Measurements from ENCODE around the gene MIOX.
"Not testable (repeated sequence)": the region's sequence is repeated elsewhere in the genome, so short reads cannot be mapped to it uniquely, and the experiment has no call there.

The MIOX gene

GRCh38 chr22:50517495-50518260 is 31.0 kb downstream of the MIOX start:
- Histone ChIP-seq H3K27me3 (ENCODE audit: control insufficient read depth, low read length) (no peaks in the 10 kb centered on the region), H3K36me3 (ENCODE audit: control insufficient read depth, low read length) (peaks cover 74% of the 10 kb centered on the region), H3K4me3 (ENCODE audit: low read length) (no peak overlapping the region), H3K4me1 (ENCODE audit: control insufficient read depth, low read length) (no peaks in the 10 kb centered on the region), H3K4me2 (ENCODE audit: low read length) (no peak overlapping the region), H3K9me3 (ENCODE audit: control insufficient read depth, insufficient read depth, low read length) (no peaks in the 10 kb centered on the region), H3K9me2 (replicated peaks; ENCODE audit: control insufficient read depth, low read length) (no peaks in the 10 kb centered on the region), H3K27ac (ENCODE audit: low read depth, low read length) (no peak overlapping the region), H4K20me1 (ENCODE audit: control insufficient read depth, insufficient read depth, low read depth, low read length) (peaks cover 7% of the 10 kb centered on the region; the same call in 1 of the 2 replicates), H3F3A (ENCODE audit: control insufficient read depth, insufficient read depth) (no peaks in the 10 kb centered on the region), H3K79me2 (ENCODE audit: control insufficient read depth, low read length) (peaks cover 70% of the 10 kb centered on the region)
- TF ChIP-seq CTCF (IDR thresholded peaks at IDR 0.05; ENCODE audit: low read depth, low read length, poor library complexity, severe bottlenecking) (no peak), EZH2phosphoT487 (IDR thresholded peaks at IDR 0.05; ENCODE audit: borderline replicate concordance, low read length) (no peak)

DNA sequence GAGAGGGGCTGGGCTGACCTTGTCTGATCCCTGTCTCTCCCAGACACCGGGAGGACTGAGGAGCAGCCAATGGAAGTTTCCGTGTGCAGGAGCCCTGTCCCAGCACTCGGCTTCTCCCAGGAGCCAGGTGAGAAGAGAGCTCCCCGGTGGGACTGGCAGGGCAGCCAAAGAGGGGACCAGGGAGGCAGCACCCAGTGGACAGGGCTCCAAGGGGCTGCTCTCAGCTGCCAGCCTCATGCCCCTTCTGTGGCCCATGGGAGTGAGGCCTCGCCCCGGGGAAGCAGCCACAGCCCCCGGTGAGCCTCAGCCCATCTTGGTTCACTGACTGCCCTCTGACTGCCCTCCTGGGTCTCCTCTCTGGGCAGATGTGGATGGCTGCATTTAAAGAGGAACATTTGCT is 31.9 kb downstream of the MIOX start:
- Histone ChIP-seq H4K20me1 (ENCODE audit: control insufficient read depth, insufficient read depth, low read depth, low read length) (0 out of 2 replicates have a peak, but pooled peaks cover 3% of the 10 kb centered on the region), H3K27ac (ENCODE audit: low read depth, low read length) (no peak overlapping the region), H3K4me3 (ENCODE audit: low read length) (no peak overlapping the region), H3K4me2 (ENCODE audit: low read length) (no peak overlapping the region), H3K4me1 (ENCODE audit: control insufficient read depth, low read length) (peaks cover under 1% of the 10 kb centered on the region), H3K36me3 (ENCODE audit: control insufficient read depth, low read length) (peaks cover 77% of the 10 kb centered on the region), H3F3A (ENCODE audit: control insufficient read depth, insufficient read depth) (no peaks in the 10 kb centered on the region), H3K27me3 (ENCODE audit: control insufficient read depth, low read length) (no peaks in the 10 kb centered on the region), H3K9me2 (replicated peaks; ENCODE audit: control insufficient read depth, low read length) (no peaks in the 10 kb centered on the region), H3K9me3 (ENCODE audit: control insufficient read depth, insufficient read depth, low read length) (no peaks in the 10 kb centered on the region), H3K79me2 (ENCODE audit: control insufficient read depth, low read length) (peaks cover 70% of the 10 kb centered on the region)
- TF ChIP-seq EZH2phosphoT487 (IDR thresholded peaks at IDR 0.05; ENCODE audit: borderline replicate concordance, low read length) = no peak
- no peak for TF ChIP-seq CTCF (IDR thresholded peaks at IDR 0.05; ENCODE audit: low read depth, low read length, poor library complexity, severe bottlenecking)

- H3K9me2 ChIP-seq (replicated peaks; ENCODE audit: control insufficient read depth, low read length) = no peaks in the 10 kb centered on the region
- H3F3A ChIP-seq (ENCODE audit: control insufficient read depth, insufficient read depth) = no peaks in the 10 kb centered on the region
- no peak for TF ChIP-seq CTCF (IDR thresholded peaks at IDR 0.05; ENCODE audit: low read depth, low read length, poor library complexity, severe bottlenecking)
- no peak for TF ChIP-seq EZH2phosphoT487 (IDR thresholded peaks at IDR 0.05; ENCODE audit: borderline replicate concordance, low read length)
- H3K27ac ChIP-seq (ENCODE audit: low read depth, low read length) = no peak overlapping the region
- no peaks in the 10 kb centered on the region for H3K27me3 ChIP-seq (ENCODE audit: control insufficient read depth, low read length)
- H4K20me1 ChIP-seq (ENCODE audit: control insufficient read depth, insufficient read depth, low read depth, low read length) = 0 out of 2 replicates have a peak, but pooled peaks cover 3% of the 10 kb centered on the region
- H3K79me2 ChIP-seq (ENCODE audit: control insufficient read depth, low read length) = peaks cover 70% of the 10 kb centered on the region
- peaks cover 81% of the 10 kb centered on the region for H3K36me3 ChIP-seq (ENCODE audit: control insufficient read depth, low read length)
- no peak overlapping the region for H3K4me2 ChIP-seq (ENCODE audit: low read length)
- H3K4me1 ChIP-seq (ENCODE audit: control insufficient read depth, low read length) = peaks cover 6% of the 10 kb centered on the region
- H3K4me3 ChIP-seq (ENCODE audit: low read length) = no peak overlapping the region
- no peaks in the 10 kb centered on the region for H3K9me3 ChIP-seq (ENCODE audit: control insufficient read depth, insufficient read depth, low read length)
Observed at GRCh38 chr22:50519151-50519550, 32.5 kb downstream of the MIOX start.

DNA sequence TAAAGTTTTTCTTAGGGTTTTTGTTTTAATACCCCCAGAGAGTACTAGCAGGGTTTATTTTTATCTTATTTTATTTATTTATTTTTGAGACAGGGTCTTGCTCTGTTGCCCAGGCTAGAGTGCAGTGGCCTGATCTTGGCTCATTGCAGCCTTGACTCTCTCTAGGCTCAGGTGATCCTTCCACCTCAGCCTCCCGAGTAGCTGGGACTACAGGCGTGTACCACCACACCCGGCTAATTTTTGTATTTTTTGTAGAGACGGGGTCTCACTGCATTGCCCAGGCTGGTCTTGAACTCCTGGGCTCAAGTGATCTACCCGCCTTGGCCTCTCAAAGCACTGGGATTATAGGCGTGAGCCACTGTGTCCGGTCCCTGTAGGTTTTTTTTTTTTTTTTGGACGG is 33.5 kb downstream of the MIOX start:
- H3K9me2 ChIP-seq (replicated peaks; ENCODE audit: control insufficient read depth, low read length); H3K4me3 ChIP-seq (ENCODE audit: low read length); H3K27ac ChIP-seq (ENCODE audit: low read depth, low read length); H3F3A ChIP-seq (ENCODE audit: control insufficient read depth, insufficient read depth); H3K9me3 ChIP-seq (ENCODE audit: control insufficient read depth, insufficient read depth, low read length); H4K20me1 ChIP-seq (ENCODE audit: control insufficient read depth, insufficient read depth, low read depth, low read length); H3K4me2 ChIP-seq (ENCODE audit: low read length); H3K27me3 ChIP-seq (ENCODE audit: control insufficient read depth, low read length): not testable (repeated sequence)
- Histone ChIP-seq H3K36me3 (ENCODE audit: control insufficient read depth, low read length) (peaks cover 83% of the 10 kb centered on the region), H3K79me2 (ENCODE audit: control insufficient read depth, low read length) (peaks cover 70% of the 10 kb centered on the region), H3K4me1 (ENCODE audit: control insufficient read depth, low read length) (peaks cover 11% of the 10 kb centered on the region)
